ENCODE results near the gene FXR2. TPM values are rescaled to one million over a fixed set of nuclear protein-coding genes. Genes with fewer than 3 reads are reported as not detected.

FXR2 gene
- polyA plus RNA-seq, 1 donor (not counting 4 experiments of a cell fraction or from before 2014, with no cell fraction given), result 30.6 TPM

DNA sequence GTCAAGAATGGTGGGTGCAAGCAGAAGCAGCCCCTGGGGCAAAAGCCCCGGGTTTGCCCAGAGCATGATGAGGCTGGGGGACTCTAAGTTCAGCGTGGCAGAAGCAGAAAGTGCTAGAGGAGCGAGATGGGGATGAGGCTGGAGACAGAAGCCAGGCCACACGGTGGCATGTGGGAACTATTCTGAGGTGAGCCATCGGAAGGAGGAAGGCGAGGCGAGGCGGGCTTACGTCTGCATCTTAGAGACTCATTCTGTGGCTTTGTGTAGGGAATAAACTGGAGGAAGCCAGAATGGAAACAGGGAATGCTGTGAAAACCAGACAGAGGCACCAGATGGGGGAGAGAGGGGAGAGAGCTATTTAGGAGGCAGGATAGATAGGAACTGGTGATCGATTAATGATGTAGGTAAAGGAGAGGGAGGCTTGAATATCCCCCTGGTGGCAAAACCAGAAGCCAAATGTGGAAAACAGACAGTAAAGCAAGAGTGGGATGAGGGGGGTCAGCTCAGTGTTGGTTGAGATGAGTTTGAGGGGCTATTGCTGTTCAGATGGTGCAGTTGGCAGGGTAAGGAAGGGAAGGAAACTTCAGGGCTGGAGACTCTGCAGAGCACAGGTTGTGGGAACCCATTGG is 59.3 kb downstream of the FXR2 start:
- dilution Hi-C loops (cut with MboI; ENCODE audit: extremely low pct_ligation_motif_present, low sequenced_read_pairs), result no loop called here

DNA sequence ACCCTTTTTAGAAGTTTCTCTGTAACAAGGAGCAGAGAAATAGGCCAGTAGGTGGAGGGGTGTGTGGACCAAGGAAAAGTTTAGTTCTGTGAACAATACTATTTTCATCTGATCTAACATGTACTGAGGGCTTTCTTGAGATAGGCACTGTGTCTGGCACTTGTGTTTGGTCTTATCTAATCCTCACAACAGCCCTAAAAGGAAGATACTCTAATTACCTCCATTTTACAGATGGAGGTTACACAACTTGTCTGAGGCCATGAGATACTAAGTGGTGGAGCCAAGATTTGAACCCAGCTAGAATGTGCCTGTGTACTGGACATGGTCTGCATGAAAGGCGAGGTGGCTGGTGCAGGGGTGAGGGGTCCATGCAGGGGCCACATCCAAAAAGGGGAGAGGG is 61.3 kb downstream of the FXR2 start:
- Histone ChIP-seq H3K27ac (ENCODE audit: control insufficient read depth, insufficient read depth, low read length) (no peak overlapping the region), H3K79me2 (ENCODE audit: control insufficient read depth, insufficient read depth, low read length) (no peaks in the 10 kb centered on the region), H3K9ac (ENCODE audit: control insufficient read depth, extremely low read depth, insufficient read depth, low read length) (no peak overlapping the region), H3K4me1 (ENCODE audit: control insufficient read depth, extremely low read depth, insufficient read depth, low read length) (peaks cover 14% of the 10 kb centered on the region), H2AFZ (ENCODE audit: control insufficient read depth, low read length) (no peak overlapping the region), H3K27me3 (ENCODE audit: control insufficient read depth, extremely low read depth, insufficient read depth, low read length) (no peaks in the 10 kb centered on the region), H3K4me3 (ENCODE audit: control insufficient read depth in 2 of 3, extremely low read depth in 1 of 3, insufficient read depth in 2 of 3, low read depth in 1 of 3, low read length in 3 of 3) (no peak overlapping the region), H3K9me3 (ENCODE audit: control insufficient read depth, low read depth, low read length) (no peaks in the 10 kb centered on the region), H3K4me2 (ENCODE audit: control insufficient read depth, extremely low read depth, insufficient read depth, low read depth, low read length) (no peak overlapping the region), H3K9me1 (ENCODE audit: control insufficient read depth, extremely low read depth, insufficient read depth, low read length) (no peaks in the 10 kb centered on the region), H4K20me1 (ENCODE audit: control insufficient read depth, extremely low read depth, insufficient read depth, low read length) (no peaks in the 10 kb centered on the region), H3K36me3 (ENCODE audit: control insufficient read depth in 2 of 2, extremely low read depth in 1 of 2, insufficient read depth in 2 of 2, low read length in 2 of 2) (no peaks in the 10 kb centered on the region)
- dilution Hi-C loops (cut with MboI; ENCODE audit: extremely low pct_ligation_motif_present, low sequenced_read_pairs), result no loop called here
- TF ChIP-seq, protein P1, sequence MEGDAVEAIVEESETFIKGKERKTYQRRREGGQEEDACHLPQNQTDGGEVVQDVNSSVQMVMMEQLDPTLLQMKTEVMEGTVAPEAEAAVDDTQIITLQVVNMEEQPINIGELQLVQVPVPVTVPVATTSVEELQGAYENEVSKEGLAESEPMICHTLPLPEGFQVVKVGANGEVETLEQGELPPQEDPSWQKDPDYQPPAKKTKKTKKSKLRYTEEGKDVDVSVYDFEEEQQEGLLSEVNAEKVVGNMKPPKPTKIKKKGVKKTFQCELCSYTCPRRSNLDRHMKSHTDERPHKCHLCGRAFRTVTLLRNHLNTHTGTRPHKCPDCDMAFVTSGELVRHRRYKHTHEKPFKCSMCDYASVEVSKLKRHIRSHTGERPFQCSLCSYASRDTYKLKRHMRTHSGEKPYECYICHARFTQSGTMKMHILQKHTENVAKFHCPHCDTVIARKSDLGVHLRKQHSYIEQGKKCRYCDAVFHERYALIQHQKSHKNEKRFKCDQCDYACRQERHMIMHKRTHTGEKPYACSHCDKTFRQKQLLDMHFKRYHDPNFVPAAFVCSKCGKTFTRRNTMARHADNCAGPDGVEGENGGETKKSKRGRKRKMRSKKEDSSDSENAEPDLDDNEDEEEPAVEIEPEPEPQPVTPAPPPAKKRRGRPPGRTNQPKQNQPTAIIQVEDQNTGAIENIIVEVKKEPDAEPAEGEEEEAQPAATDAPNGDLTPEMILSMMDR (optimal IDR thresholded peaks at IDR 0.05 in 1 of 3, IDR thresholded peaks at IDR 0.05 in 1 of 3, conservative IDR thresholded peaks at IDR 0.05 in 1 of 3; ENCODE audit: extremely low read depth in 1 of 3, insufficient read depth in 2 of 3, low read length in 3 of 3), result no peak
- TF ChIP-seq EZH2 (IDR thresholded peaks at IDR 0.05; ENCODE audit: low read length), result no peak
- peak; percentile 13 for FAIRE-seq
- no peak for DNase-seq (ENCODE audit: low read depth, low spot score)

More for the DNA sequence above, 59.3 kb downstream of the FXR2 start:
- H4K20me1 ChIP-seq (ENCODE audit: control insufficient read depth, extremely low read depth, insufficient read depth, low read length), result no peaks in the 10 kb centered on the region
- TF ChIP-seq EZH2 (IDR thresholded peaks at IDR 0.05; ENCODE audit: low read length), result no peak
- TF ChIP-seq, protein P1 (optimal IDR thresholded peaks at IDR 0.05 in 1 of 3, IDR thresholded peaks at IDR 0.05 in 1 of 3, conservative IDR thresholded peaks at IDR 0.05 in 1 of 3; ENCODE audit: extremely low read depth in 1 of 3, insufficient read depth in 2 of 3, low read length in 3 of 3), result peak in 2 of 3 experiments; percentile 10 to 12
- no peak for DNase-seq (ENCODE audit: low read depth, low spot score)
- H3K36me3 ChIP-seq (ENCODE audit: control insufficient read depth in 2 of 2, extremely low read depth in 1 of 2, insufficient read depth in 2 of 2, low read length in 2 of 2), result no peaks in the 10 kb centered on the region
- H3K4me1 ChIP-seq (ENCODE audit: control insufficient read depth, extremely low read depth, insufficient read depth, low read length), result peaks cover 26% of the 10 kb centered on the region
- H3K9me3 ChIP-seq (ENCODE audit: control insufficient read depth, low read depth, low read length), result no peaks in the 10 kb centered on the region
- H3K27ac ChIP-seq (ENCODE audit: control insufficient read depth, insufficient read depth, low read length), result no peak overlapping the region
- no peak overlapping the region for H3K4me3 ChIP-seq (ENCODE audit: control insufficient read depth in 2 of 3, extremely low read depth in 1 of 3, insufficient read depth in 2 of 3, low read depth in 1 of 3, low read length in 3 of 3)
- H3K27me3 ChIP-seq (ENCODE audit: control insufficient read depth, extremely low read depth, insufficient read depth, low read length), result no peaks in the 10 kb centered on the region
- no peak for FAIRE-seq
- H3K4me2 ChIP-seq (ENCODE audit: control insufficient read depth, extremely low read depth, insufficient read depth, low read depth, low read length), result no peak overlapping the region
- no peak overlapping the region for H2AFZ ChIP-seq (ENCODE audit: control insufficient read depth, low read length)
- H3K9ac ChIP-seq (ENCODE audit: control insufficient read depth, extremely low read depth, insufficient read depth, low read length), result no peak overlapping the region
- H3K79me2 ChIP-seq (ENCODE audit: control insufficient read depth, insufficient read depth, low read length), result no peaks in the 10 kb centered on the region
- H3K9me1 ChIP-seq (ENCODE audit: control insufficient read depth, extremely low read depth, insufficient read depth, low read length), result no peaks in the 10 kb centered on the region
